Ovary (tissue), 9 donors: ENCODE data around the gene C21orf58. TPM values are rescaled to one million over a fixed set of nuclear protein-coding genes. Genes with fewer than 3 reads are reported as not detected.

Source experiments
- DNase-seq, 5 donors: peaks; one replicate each; pipeline ENCODE4 v3.0.0-alpha.2; 2019 to 2020
- H3K27ac ChIP-seq, 2 donors: fragments of 200-600 bp; one replicate each; pipeline versions ENCODE4 v1.5.1 to v1.8.0; 2019 to 2022
- H3K27me3 ChIP-seq: fragments of 200-600 bp; one replicate; pipeline ENCODE4 v1.8.0; 2022
- H3K36me3 ChIP-seq: fragments of 200-600 bp; sonication (generic); one replicate; pipeline ENCODE4 v1.5.1; 2019
- H3K4me1 ChIP-seq: one replicate; pipeline ENCODE4 v1.8.1; 2013; ENCODE audit warnings: mild to moderate bottlenecking, moderate library complexity; ENCODE audit not compliant: insufficient read depth
- H3K4me3 ChIP-seq: fragments of 200-600 bp; sonication (generic); one replicate; pipeline ENCODE4 v1.5.1; 2017
- H3K9me3 ChIP-seq, 2 donors: fragments of 200-600 bp in 1 of 2; sonication (generic) in 1 of 2; one replicate each; pipeline versions ENCODE4 v1.5.1 to v1.8.1; 2013 to 2019; ENCODE audit warnings: mild to moderate bottlenecking in 1 of 2, moderate library complexity in 1 of 2
- EP300 ChIP-seq: sonication (generic); formaldehyde crosslinking; IDR thresholded peaks from one replicate; pipeline ENCODE4 v1.6.1; 2017; ENCODE audit warnings: antibody characterized with exemption
- POLR2A ChIP-seq: fragments of 450-650 bp; IDR thresholded peaks from one replicate; pipeline ENCODE4 v1.6.1; 2017; ENCODE audit warnings: antibody characterized with exemption, mild to moderate bottlenecking, moderate library complexity
- WGBS, 3 donors: extraction: QIAGEN DNeasy Blood & Tissue Kit in 1 of 3; methylation state at CpG; one replicate each; pipeline versions ENCODE4 v1.1.5 to v1.1.7; 2013 to 2017; 5-methylcytosine and 5-hydroxymethylcytosine counted together
- intact Hi-C, 4 donors: fragments of 100-400 bp; cut with DNase I; formaldehyde crosslinking; loops; one replicate each; pipeline versions ENCODE4 v1.11.0 to v1.15.1; 2022 to 2023
- polyA plus RNA-seq, 2 donors: library from polyadenylated mRNA; stranded (reverse); fragments of 200-250 nt in 1 of 2; fragments of 350-450 nt in 1 of 2; fragmentation: Illumina TruSeq in 1 of 2; extraction: RNeasy Lipid Tissue Mini Kit (QIAGEN cat#74804) in 1 of 2; gene quantifications; one replicate each; pipeline ENCODE4 v1.2.3, GENCODE V29; 2013 to 2014
- total RNA-seq, 7 donors: library from RNA; depleted of rRNA in 2 of 7; stranded (reverse); fragments of >200 nt in 2 of 7; fragmentation: NEBNext Ultra II Directional in 3 of 7; extraction: Animal tissue kit (Norgen Biotek cat#: 25700) in 3 of 7; gene quantifications; one replicate each; pipeline versions ENCODE4 v1.1.0 to v1.2.4, GENCODE V29; 2016 to 2023
- TF ChIP-seq, protein P1 (sequence below), 3 donors: fragments of 450-650 bp in 2 of 3; fragments of 200-600 bp in 1 of 3; IDR thresholded peaks; one replicate each; pipeline versions ENCODE4 v1.5.1 to v1.8.0; 2016 to 2022; ENCODE audit warnings: antibody characterized with exemption in 3 of 3, mild to moderate bottlenecking in 1 of 3
- donor health status: DM: no; HTN: no; CAD: no; lungs with moderate emphysema.
- donor health status: DM: no; HTN: no; CAD: no.
- donor health status: Bipolar disorder and iron deficiency.
- donor health status: DM: yes; HTN: yes; CAD: no.
- donor health status: DM: no; HTN: no; CAD: no.
- donor health status: DM: yes; HTN: yes; CAD: no.

C21orf58 gene
- total and polyA plus RNA-seq, 9 donors = 0.63 to 26.8 (median 2.3) TPM

DNA sequence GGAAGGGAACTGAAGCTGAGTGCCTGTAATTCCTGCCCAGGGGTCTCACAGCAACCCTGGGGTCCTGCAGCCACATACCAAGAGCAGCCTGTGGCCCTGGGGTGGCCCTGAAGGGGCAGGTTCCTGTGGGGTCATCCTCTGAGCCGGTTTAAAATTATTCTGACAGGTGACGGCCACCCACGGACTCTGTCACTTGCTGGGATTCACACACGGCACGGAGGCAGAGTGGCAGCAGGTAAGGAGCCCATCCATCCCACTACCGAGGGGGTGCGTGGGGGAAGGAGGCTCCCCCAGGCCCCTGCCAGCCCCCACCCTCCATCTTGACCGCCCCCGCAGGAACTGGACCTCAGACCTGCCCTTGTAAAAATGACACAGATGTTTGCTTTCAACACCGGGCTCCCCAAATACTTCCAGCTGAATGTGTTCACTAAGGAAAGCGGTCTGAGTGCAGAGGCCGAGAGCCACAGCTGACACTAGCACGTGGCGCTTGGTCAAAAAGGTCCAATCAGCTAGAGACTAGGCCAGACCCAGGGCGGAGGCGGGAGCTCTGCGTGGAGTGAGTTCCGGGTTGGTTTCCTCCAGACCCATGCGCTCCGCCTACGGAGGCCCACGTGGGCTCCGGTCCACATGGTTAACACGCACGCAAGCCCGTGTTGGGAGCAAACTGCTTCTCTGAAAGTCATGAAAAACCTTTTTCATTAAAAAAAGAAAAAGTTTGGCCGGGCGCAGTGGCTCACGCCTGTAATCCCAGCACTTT is 27.5 kb downstream of the C21orf58 start:
- WGBS, 3 donors = 13 to 35% (median 30%) methylated on average over 28 to 29 of the region's 29 CpGs
- peaks cover 8% of the 10 kb centered on the region for H3K4me1 ChIP-seq
- peak overlapping the region in 1 of 2 donors; percentile 61 for H3K27ac ChIP-seq

DNA sequence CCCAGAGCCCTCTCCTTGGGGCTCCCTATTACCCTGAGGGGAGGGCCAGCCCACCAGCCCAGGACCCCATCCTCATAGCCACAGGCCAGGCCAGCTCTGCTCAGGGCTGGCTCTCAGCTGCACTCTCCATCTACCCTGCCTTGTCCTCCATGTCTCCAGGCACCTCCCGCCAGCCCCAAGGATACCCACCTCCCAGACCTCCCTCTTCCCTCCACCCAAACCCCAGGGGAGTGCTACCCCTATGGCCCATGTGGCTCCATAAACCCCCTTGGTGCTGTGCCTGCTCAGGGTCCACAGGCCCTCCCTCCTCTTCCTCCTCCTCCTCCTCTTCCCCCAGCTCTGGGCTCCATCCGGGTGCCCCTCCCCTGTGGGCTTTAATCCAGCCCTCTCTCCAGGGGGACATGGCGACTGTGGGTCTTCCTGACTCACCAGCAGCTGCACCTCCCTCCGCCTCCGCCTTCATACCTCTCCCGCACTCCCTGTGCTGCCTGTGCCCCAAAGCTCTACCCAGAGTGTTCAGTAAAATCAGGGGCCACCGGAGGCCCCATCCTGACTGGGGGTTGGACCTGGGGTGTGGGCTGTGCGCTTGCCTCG is 28.4 kb downstream of the C21orf58 start:
- 53 to 62% (median 53%) methylated on average over 8 to 9 of the region's 9 CpGs for WGBS, 3 donors
- Histone ChIP-seq H3K36me3 (no peaks in the 10 kb centered on the region), H3K27ac (peak overlapping the region in 1 of 2 donors; percentile 61), H3K27me3 (no peaks in the 10 kb centered on the region), H3K4me1 (peaks cover 8% of the 10 kb centered on the region), H3K4me3 (no peak overlapping the region), H3K9me3 (no peaks in the 10 kb centered on the region)
- intact Hi-C loops = no loop called here
- DNase-seq = no peak
- TF ChIP-seq, protein P1, sequence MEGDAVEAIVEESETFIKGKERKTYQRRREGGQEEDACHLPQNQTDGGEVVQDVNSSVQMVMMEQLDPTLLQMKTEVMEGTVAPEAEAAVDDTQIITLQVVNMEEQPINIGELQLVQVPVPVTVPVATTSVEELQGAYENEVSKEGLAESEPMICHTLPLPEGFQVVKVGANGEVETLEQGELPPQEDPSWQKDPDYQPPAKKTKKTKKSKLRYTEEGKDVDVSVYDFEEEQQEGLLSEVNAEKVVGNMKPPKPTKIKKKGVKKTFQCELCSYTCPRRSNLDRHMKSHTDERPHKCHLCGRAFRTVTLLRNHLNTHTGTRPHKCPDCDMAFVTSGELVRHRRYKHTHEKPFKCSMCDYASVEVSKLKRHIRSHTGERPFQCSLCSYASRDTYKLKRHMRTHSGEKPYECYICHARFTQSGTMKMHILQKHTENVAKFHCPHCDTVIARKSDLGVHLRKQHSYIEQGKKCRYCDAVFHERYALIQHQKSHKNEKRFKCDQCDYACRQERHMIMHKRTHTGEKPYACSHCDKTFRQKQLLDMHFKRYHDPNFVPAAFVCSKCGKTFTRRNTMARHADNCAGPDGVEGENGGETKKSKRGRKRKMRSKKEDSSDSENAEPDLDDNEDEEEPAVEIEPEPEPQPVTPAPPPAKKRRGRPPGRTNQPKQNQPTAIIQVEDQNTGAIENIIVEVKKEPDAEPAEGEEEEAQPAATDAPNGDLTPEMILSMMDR (IDR thresholded peaks at IDR 0.05) = no peak
- TF ChIP-seq EP300 (no peak), POLR2A (no peak)

More for the DNA sequence above, 27.5 kb downstream of the C21orf58 start:
- Histone ChIP-seq H3K27me3 (no peaks in the 10 kb centered on the region), H3K9me3 (no peaks in the 10 kb centered on the region), H3K4me3 (no peak overlapping the region), H3K36me3 (no peaks in the 10 kb centered on the region)
- intact Hi-C loops = no loop called here
- DNase-seq = peak; percentile 73 to 85 (median 82)
- TF ChIP-seq, protein P1 (IDR thresholded peaks at IDR 0.05) = no peak
- TF ChIP-seq EP300 = no peak
- TF ChIP-seq POLR2A = no peak

DNA sequence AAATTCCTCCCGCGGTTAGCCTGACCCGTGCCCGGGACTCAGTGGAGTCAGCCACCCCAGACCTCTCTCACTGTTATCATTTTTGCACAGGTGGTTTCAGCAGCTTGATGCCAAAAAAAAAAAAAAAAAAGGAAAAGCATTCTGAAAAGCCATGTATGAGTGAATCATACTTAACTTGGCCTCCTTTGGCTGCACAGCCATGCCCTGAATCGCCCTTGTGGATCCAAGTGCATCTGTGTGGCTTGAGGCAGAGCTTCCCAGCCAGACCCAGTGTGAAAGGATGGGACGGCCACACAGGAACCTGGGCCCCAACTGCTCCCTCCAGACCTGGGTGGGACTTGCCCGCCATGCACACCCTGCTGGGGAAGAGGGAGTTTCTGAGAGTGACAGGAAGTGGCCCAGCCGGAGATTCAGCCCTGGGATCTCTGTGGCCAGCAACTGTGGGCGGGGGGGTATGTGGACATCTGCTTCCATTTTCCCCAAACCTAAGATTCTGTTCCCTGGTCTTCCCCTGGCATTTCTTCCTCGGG is 29.0 kb downstream of the C21orf58 start:
- Histone ChIP-seq H3K4me3 (no peak overlapping the region), H3K27ac (no peak overlapping the region), H3K4me1 (peaks cover 8% of the 10 kb centered on the region), H3K9me3 (no peaks in the 10 kb centered on the region), H3K27me3 (no peaks in the 10 kb centered on the region), H3K36me3 (no peaks in the 10 kb centered on the region)
- 43 to 56% (median 54%) methylated on average over 10 of the region's 10 CpGs for WGBS, 3 donors
- intact Hi-C loops = no loop called here
- DNase-seq = no peak
- TF ChIP-seq POLR2A (no peak), EP300 (no peak)
- TF ChIP-seq, protein P1 (IDR thresholded peaks at IDR 0.05) = no peak

DNA sequence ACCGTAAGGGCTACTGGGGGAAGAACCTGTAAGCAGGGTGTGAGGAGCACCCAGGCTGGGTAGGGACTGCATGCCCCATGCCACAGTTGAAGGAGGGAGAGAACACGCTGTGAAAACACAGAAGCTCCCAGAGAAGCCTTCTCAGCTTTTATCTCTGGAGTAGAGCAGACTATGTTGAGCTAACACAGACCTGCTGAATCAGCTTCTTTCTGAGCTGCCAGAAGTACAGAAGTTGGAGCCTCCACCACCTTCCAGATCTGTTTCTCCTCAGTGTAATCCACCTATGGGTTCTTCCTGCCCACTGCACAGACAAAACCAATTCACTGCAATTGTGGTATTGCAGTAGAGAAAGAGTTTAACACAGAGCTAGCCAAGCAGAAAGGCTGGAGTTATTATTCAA is 32.1 kb downstream of the C21orf58 start:
- Histone ChIP-seq H3K36me3 (no peaks in the 10 kb centered on the region), H3K4me3 (no peak overlapping the region), H3K4me1 (peaks cover 3% of the 10 kb centered on the region), H3K27ac (no peak overlapping the region), H3K27me3 (no peaks in the 10 kb centered on the region), H3K9me3 (no peaks in the 10 kb centered on the region)
- WGBS, 3 donors = 95 to 100% (median 97%) methylated on average over 2 of the region's 2 CpGs
- no peak for DNase-seq
- no peak for TF ChIP-seq EP300
- TF ChIP-seq POLR2A = no peak
- TF ChIP-seq, protein P1 (IDR thresholded peaks at IDR 0.05) = no peak
- intact Hi-C loops = no loop called here
